ENCODE data around the gene HNRNPAB. TPM values are rescaled to one million over a fixed set of nuclear protein-coding genes. Genes with fewer than 3 reads are reported as not detected.

HNRNPAB gene
- total and polyA plus RNA-seq, 9 of the 15 experiments (the other 6 are each of a cell fraction or from before 2014, with no cell fraction given) = 34.6 to 425 (median 236) TPM

DNA sequence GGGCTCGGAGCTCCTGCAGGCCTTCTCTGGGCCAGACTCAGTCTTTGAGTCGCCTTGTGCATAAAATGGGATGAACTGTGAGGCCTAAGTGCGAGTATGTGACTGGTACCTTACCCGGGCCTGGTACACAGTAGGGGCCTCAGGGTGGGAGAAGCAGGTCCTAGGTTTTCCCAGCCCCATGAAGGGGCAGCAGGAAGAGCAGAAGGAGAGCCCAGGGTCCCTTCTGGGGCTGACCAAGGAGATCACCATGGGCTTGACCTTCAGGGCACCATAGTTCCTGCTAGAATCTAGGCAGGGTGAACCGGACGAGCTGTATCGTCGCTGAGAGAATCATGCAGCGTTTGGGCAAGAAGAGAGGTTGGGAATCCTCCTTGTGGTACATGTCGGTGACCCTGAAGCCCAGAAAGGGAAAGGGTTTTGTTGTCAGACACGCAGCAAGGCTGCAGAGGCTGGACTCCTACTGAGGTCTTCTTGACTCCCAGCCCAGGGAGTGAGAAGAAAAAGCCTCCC lies 28.6 kb downstream of the HNRNPAB start (continued):
- TF ChIP-seq, protein P1, sequence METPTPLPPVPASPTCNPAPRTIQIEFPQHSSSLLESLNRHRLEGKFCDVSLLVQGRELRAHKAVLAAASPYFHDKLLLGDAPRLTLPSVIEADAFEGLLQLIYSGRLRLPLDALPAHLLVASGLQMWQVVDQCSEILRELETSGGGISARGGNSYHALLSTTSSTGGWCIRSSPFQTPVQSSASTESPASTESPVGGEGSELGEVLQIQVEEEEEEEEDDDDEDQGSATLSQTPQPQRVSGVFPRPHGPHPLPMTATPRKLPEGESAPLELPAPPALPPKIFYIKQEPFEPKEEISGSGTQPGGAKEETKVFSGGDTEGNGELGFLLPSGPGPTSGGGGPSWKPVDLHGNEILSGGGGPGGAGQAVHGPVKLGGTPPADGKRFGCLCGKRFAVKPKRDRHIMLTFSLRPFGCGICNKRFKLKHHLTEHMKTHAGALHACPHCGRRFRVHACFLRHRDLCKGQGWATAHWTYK (CRISPR knock-in tag; IDR thresholded peaks at IDR 0.05) = 0 out of 2 replicates have a peak, but pooled peaks have one; percentile 2
- TF ChIP-seq ZNF431 (CRISPR knock-in tag; IDR thresholded peaks at IDR 0.05) (no peak), SMARCC2 (IDR thresholded peaks at IDR 0.05; ENCODE audit: low read depth) (no peak), BCOR (IDR thresholded peaks at IDR 0.05) (peak; percentile 8; the same call in 1 of the 2 replicates), ZNF764 (CRISPR knock-in tag; IDR thresholded peaks at IDR 0.05; ENCODE audit: low read depth) (0 out of 2 replicates have a peak, but pooled peaks have one; percentile 8), NFE2 (IDR thresholded peaks at IDR 0.05; ENCODE audit: low read depth) (no peak), ILF3 (IDR thresholded peaks at IDR 0.05; ENCODE audit: borderline replicate concordance) (no peak), ZFX (CRISPR knock-in tag; IDR thresholded peaks at IDR 0.05) (peak; percentile 93), ELF1 (tag; IDR thresholded peaks at IDR 0.05) (0 out of 2 replicates have a peak, but pooled peaks have one; percentile 62), SMAD4 (CRISPR knock-in tag; conservative IDR thresholded peaks at IDR 0.05) (peak; percentile 28; the same call in 1 of the 2 replicates), PTBP1 (IDR thresholded peaks at IDR 0.05; ENCODE audit: low read depth, low read length) (0 out of 2 replicates have a peak, but pooled peaks have one; percentile 40), ZNF316 (IDR thresholded peaks at IDR 0.05) (no peak), ZNF133 (CRISPR knock-in tag; IDR thresholded peaks at IDR 0.05) (no peak), SIN3B (IDR thresholded peaks at IDR 0.05; ENCODE audit: low read depth) (no peak), ZNF239 (CRISPR knock-in tag; IDR thresholded peaks at IDR 0.05) (peak; percentile 94), HCFC1 (IDR thresholded peaks at IDR 0.05; ENCODE audit: low read depth, low read length) (no peak), MTA3 (IDR thresholded peaks at IDR 0.05; ENCODE audit: borderline replicate concordance) (peak; percentile 7; the same call in 1 of the 2 replicates)
- TF ChIP-seq, protein P2, sequence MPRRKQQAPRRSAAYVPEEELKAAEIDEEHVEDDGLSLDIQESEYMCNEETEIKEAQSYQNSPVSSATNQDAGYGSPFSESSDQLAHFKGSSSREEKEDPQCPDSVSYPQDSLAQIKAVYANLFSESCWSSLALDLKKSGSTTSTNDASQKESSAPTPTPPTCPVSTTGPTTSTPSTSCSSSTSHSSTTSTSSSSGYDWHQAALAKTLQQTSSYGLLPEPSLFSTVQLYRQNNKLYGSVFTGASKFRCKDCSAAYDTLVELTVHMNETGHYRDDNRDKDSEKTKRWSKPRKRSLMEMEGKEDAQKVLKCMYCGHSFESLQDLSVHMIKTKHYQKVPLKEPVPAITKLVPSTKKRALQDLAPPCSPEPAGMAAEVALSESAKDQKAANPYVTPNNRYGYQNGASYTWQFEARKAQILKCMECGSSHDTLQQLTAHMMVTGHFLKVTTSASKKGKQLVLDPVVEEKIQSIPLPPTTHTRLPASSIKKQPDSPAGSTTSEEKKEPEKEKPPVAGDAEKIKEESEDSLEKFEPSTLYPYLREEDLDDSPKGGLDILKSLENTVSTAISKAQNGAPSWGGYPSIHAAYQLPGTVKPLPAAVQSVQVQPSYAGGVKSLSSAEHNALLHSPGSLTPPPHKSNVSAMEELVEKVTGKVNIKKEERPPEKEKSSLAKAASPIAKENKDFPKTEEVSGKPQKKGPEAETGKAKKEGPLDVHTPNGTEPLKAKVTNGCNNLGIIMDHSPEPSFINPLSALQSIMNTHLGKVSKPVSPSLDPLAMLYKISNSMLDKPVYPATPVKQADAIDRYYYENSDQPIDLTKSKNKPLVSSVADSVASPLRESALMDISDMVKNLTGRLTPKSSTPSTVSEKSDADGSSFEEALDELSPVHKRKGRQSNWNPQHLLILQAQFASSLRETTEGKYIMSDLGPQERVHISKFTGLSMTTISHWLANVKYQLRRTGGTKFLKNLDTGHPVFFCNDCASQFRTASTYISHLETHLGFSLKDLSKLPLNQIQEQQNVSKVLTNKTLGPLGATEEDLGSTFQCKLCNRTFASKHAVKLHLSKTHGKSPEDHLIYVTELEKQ (CRISPR knock-in tag; IDR thresholded peaks at IDR 0.05) = no peak
- TF ChIP-seq, protein P3, sequence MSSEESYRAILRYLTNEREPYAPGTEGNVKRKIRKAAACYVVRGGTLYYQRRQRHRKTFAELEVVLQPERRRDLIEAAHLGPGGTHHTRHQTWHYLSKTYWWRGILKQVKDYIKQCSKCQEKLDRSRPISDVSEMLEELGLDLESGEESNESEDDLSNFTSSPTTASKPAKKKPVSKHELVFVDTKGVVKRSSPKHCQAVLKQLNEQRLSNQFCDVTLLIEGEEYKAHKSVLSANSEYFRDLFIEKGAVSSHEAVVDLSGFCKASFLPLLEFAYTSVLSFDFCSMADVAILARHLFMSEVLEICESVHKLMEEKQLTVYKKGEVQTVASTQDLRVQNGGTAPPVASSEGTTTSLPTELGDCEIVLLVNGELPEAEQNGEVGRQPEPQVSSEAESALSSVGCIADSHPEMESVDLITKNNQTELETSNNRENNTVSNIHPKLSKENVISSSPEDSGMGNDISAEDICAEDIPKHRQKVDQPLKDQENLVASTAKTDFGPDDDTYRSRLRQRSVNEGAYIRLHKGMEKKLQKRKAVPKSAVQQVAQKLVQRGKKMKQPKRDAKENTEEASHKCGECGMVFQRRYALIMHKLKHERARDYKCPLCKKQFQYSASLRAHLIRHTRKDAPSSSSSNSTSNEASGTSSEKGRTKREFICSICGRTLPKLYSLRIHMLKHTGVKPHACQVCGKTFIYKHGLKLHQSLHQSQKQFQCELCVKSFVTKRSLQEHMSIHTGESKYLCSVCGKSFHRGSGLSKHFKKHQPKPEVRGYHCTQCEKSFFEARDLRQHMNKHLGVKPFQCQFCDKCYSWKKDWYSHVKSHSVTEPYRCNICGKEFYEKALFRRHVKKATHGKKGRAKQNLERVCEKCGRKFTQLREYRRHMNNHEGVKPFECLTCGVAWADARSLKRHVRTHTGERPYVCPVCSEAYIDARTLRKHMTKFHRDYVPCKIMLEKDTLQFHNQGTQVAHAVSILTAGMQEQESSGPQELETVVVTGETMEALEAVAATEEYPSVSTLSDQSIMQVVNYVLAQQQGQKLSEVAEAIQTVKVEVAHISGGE (CRISPR knock-in tag; IDR thresholded peaks at IDR 0.05) = 0 out of 6 replicates have a peak, but pooled peaks of 1 of the 3 experiments have one; percentile 26

Data from K562 (cell line).